ENCODE measurements around the gene ALLC.
"Not testable (repeated sequence)": the region's sequence is repeated elsewhere in the genome, so short reads cannot be mapped to it uniquely, and the experiment has no call there.

Gene ALLC

GRCh38 chr2:3655871-3656761 lies 1.9 kb upstream of the ALLC start:
- DNase-seq (ENCODE audit: low read depth) = no peak

- no peak for DNase-seq (ENCODE audit: low read depth)
Measured at GRCh38 chr2:3656762-3657721, 958 bp upstream of the ALLC start.

- no peak for DNase-seq (ENCODE audit: low read depth)
Measured at GRCh38 chr2:3659447-3660432, 1.7 kb downstream of the ALLC start.

GRCh38 chr2:3660640-3661039 lies 2.6 kb downstream of the ALLC start:
- not testable (repeated sequence) for DNase-seq (ENCODE audit: low read depth)

GRCh38 chr2:3661149-3661660 lies 3.2 kb downstream of the ALLC start:
- no peak for DNase-seq (ENCODE audit: low read depth)

- no peak for DNase-seq (ENCODE audit: low read depth)
Measured at GRCh38 chr2:3662239-3662638, 4.2 kb downstream of the ALLC start.

GRCh38 chr2:3664118-3664517 lies 6.1 kb downstream of the ALLC start:
- no peak for DNase-seq (ENCODE audit: low read depth)

GRCh38 chr2:3664925-3665324 lies 6.9 kb downstream of the ALLC start:
- no peak for DNase-seq (ENCODE audit: low read depth)

GRCh38 chr2:3665886-3666612 lies 8.0 kb downstream of the ALLC start:
- no peak for DNase-seq (ENCODE audit: low read depth)

GRCh38 chr2:3666613-3666975 lies 8.6 kb downstream of the ALLC start:
- no peak for DNase-seq (ENCODE audit: low read depth)

GRCh38 chr2:3667151-3667631 lies 9.2 kb downstream of the ALLC start:
- DNase-seq (ENCODE audit: low read depth) = no peak

GRCh38 chr2:3669656-3670055 lies 11.7 kb downstream of the ALLC start:
- DNase-seq (ENCODE audit: low read depth) = no peak

GRCh38 chr2:3670376-3670775 lies 12.4 kb downstream of the ALLC start:
- DNase-seq (ENCODE audit: low read depth) = no peak

GRCh38 chr2:3670941-3671340 lies 12.9 kb downstream of the ALLC start:
- DNase-seq (ENCODE audit: low read depth) = no peak

- no peak for DNase-seq (ENCODE audit: low read depth)
Measured at GRCh38 chr2:3672861-3673678, 15.1 kb downstream of the ALLC start.

- DNase-seq (ENCODE audit: low read depth) = no peak
Measured at GRCh38 chr2:3674066-3674845, 16.3 kb downstream of the ALLC start.

- DNase-seq (ENCODE audit: low read depth) = no peak
Measured at GRCh38 chr2:3675687-3676086, 17.7 kb downstream of the ALLC start.

GRCh38 chr2:3677436-3677835 lies 19.4 kb downstream of the ALLC start:
- DNase-seq (ENCODE audit: low read depth) = no peak

- DNase-seq (ENCODE audit: low read depth) = no peak
Measured at GRCh38 chr2:3678212-3678611, 20.2 kb downstream of the ALLC start.
